ENCODE measurements around the gene TMEM94.
"Not testable (repeated sequence)": the region's sequence is repeated elsewhere in the genome, so short reads cannot be mapped to it uniquely, and the experiment has no call there.

The TMEM94 gene
- total RNA-seq: 83.1 reads per million, percentile 79 among the genes with 10 or more reads in this experiment

- peak; percentile 89 for DNase-seq
Observed at GRCh38 chr17:75456417-75457046, at the start of gene TMEM94. TMEM94 (plus strand) TSS chr17:75456635; CDS start chr17:75471906, 15,271 bp downstream.

- DNase-seq: no peak
Observed at GRCh38 chr17:75407655-75408352, 48.6 kb upstream of the TMEM94 start.

GRCh38 chr17:75410141-75410540 is 46.3 kb upstream of the TMEM94 start:
- DNase-seq: no peak

GRCh38 chr17:75411328-75412067 is 44.9 kb upstream of the TMEM94 start:
- no peak for DNase-seq

- DNase-seq: peak; percentile 61
Observed at GRCh38 chr17:75412455-75413317, 43.7 kb upstream of the TMEM94 start.

GRCh38 chr17:75414488-75414887 is 41.9 kb upstream of the TMEM94 start:
- DNase-seq: no peak

- no peak for DNase-seq
Observed at GRCh38 chr17:75416006-75416405, 40.4 kb upstream of the TMEM94 start.

GRCh38 chr17:75417054-75417580 is 39.3 kb upstream of the TMEM94 start:
- no peak for DNase-seq

GRCh38 chr17:75418531-75418930 is 37.9 kb upstream of the TMEM94 start:
- DNase-seq: no peak

- no peak for DNase-seq
Observed at GRCh38 chr17:75428543-75429469, 27.6 kb upstream of the TMEM94 start.

GRCh38 chr17:75430159-75430974 is 26.1 kb upstream of the TMEM94 start:
- no peak for DNase-seq

GRCh38 chr17:75433218-75433783 is 23.1 kb upstream of the TMEM94 start:
- no peak for DNase-seq

GRCh38 chr17:75434433-75434832 is 22.0 kb upstream of the TMEM94 start:
- DNase-seq: not testable (repeated sequence)

GRCh38 chr17:75437404-75437803 is 19.0 kb upstream of the TMEM94 start:
- DNase-seq: not testable (repeated sequence)

GRCh38 chr17:75439287-75439686 is 17.1 kb upstream of the TMEM94 start:
- DNase-seq: no peak

- DNase-seq: no peak
Observed at GRCh38 chr17:75440738-75441448, 15.5 kb upstream of the TMEM94 start.

GRCh38 chr17:75442168-75443103 is 14.0 kb upstream of the TMEM94 start:
- DNase-seq: no peak

- no peak for DNase-seq
Observed at GRCh38 chr17:75445296-75445695, 11.1 kb upstream of the TMEM94 start.

Measured in effector CD4-positive, alpha-beta T cell (primary cell).